Stimulated activated CD4-positive, alpha-beta T cell treated with anti-CD3 and anti-CD28 coated beads, Interleukin-4, amount 100 ng/mL, for 1 hour (primary cell): ENCODE measurements around the gene FAHD2B.
"Not testable (repeated sequence)": the region's sequence is repeated elsewhere in the genome, so short reads cannot be mapped to it uniquely, and the experiment has no call there.

ENCODE experiments used
- DNase-seq: peaks from one replicate; pipeline ENCODE4 v3.0.0-alpha.2; 2020

FAHD2B gene

DNA sequence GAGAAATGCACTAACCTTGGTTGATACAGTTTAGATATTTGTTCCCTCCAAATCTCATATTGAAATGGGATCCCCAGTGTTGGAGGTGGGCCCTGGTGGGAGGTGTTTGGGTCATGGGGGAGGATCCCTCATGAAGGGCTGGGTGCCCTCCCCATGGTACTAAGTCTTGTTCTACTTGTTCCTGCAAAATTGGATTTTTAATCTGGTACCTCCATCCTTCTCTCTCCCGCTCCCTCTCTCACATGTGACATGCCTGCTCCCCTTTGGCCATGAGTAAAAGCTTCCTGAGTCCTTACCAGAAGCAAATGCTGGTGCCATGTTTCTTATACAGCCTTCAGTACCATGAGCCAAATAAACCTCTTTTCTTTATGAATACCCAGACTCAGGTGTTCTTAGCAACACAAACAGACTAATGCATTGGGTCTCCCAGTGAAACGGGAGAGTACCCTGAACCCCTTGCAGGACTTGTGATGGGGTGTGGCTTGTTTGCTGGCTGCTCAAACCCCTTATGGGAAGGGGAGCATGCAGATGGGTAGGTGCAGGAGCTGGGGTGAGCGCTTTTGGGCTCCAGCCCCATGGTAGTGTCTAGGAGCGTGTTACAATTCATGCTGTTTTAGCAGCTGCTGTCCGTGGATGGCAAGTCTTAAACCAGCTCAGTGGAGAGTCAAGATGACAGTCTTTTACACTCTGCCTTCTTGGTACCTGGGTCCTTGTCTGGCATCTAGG lies 27.2 kb downstream of the FAHD2B start:
- DNase-seq, result no peak

DNA sequence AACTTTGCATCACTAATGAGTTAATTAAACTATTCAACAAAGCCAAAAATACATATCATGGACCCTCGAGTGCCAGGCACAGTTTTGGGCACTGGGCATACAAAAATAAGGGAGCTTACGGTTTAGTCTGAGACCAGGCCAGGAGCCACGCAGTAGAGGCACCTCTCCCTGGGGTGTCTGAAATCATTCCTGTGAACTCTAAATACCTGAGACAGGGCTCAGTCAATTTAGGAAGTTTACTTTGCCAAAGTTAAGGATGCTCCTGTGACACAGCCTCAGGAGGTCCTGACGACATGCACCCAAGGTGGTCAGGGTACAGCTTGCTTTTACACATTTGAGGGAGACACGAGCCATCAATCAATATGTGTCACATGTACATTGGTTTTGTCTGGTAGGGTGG lies 28.7 kb downstream of the FAHD2B start:
- DNase-seq, result not testable (repeated sequence)

- DNase-seq, result not testable (repeated sequence)
Observed at GRCh38 chr2:97062020-97062419, 32.7 kb downstream of the FAHD2B start.

- DNase-seq, result not testable (repeated sequence)
Observed at GRCh38 chr2:97059782-97060181, 34.9 kb downstream of the FAHD2B start.

DNA sequence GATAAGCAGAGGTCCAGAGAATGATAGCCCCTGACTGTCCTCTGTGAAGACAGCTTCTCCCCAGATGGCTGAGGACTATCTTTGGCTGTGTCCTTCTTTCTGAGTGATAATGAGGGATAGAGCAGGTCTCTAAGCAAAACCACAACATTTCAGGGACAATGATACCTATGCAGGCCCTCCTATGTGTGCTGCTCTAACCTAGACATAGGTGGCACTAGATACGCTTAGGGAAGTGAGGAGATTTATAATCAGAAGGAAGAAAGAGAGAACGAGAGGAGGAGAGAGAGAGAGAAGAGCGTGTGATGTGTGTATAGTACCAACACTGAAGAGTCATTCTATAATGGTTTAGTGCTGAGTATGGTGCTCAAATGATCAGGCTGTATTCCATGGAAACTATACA lies 38.5 kb downstream of the FAHD2B start:
- not testable (repeated sequence) for DNase-seq

DNA sequence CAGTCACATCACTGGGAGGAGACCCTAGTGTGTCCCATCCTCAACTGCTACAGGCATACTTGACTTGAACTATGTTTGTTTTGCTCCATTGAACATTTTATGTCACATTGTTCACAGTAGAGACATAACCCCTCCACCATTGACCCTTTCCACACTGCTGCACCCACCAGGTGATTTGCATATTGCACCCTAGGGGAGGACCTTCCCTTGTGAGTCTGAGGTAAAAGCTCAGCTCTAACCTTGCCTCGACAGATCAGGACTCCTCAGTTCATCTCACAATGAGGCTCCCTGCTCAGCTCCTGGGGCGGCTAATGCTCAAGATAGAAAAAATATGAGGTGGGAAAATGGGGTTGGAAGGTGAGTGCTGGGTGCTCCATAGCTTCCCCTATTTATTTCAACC lies 44.6 kb downstream of the FAHD2B start:
- DNase-seq, result not testable (repeated sequence)

DNA sequence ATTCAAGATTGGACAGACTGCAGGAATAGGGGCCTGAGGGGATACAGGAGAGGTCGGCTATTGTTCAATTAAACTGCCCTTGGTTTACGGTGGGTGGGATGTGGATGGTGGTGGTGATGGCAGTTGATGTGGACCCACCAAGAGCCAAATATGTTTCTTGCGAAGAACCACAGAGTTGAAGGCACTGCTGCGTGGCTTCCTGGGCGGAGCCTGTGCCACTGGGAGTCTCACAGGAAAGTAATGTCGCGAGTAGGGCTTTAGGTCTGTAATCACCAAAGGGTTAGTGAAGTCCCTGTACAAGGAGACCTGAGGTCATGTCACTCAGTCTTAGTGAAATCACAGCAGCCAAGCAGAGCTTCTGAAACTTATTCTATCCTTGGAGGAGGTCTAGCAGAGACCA lies 46.2 kb downstream of the FAHD2B start:
- DNase-seq, result not testable (repeated sequence)

DNA sequence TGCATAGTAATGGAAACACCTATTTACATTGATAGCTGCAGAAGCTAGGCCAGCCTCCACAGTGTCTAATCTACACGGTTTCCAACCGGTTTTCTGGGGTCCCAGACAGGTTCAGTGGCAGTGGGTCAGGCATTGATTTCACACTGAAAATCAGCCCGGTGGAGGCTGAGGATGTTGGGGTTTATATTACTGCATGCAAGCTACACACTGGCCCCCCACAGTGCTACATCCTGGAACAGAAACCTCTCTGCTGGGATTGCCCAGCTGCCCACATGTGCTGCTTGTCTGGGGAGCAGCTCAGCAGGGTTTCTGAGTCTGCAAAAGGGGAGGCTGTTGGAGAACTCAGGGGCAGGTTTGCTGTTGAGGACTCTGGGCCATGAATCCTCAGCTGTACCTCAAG lies 48.0 kb downstream of the FAHD2B start:
- not testable (repeated sequence) for DNase-seq

GRCh38 chr2:97045895-97046499 lies 48.7 kb downstream of the FAHD2B start:
- DNase-seq, result not testable (repeated sequence)
